Endothelial cell of umbilical vein (primary cell): Measurements from ENCODE around the gene CYP27A1.

Source experiments
- CTCF ChIP-seq, 2 donors: IDR thresholded peaks; 1 replicate in 1 of 2; 2 replicates in 1 of 2; pipeline ENCODE4 v1.5.1; 2011; ENCODE audit warnings: low read length in 2 of 2, mild to moderate bottlenecking in 2 of 2, moderate library complexity in 2 of 2, control low read depth in 1 of 2, inconsistent platforms in 1 of 2, low read depth in 1 of 2; ENCODE audit not compliant: insufficient read depth in 1 of 2; ENCODE audit errors: extremely low read depth in 1 of 2
- POLR2A ChIP-seq: IDR thresholded peaks from 2 replicates; pipeline ENCODE4 v1.6.1; 2012; ENCODE audit warnings: low read depth, mild to moderate bottlenecking, control low read depth, low read length

DNA sequence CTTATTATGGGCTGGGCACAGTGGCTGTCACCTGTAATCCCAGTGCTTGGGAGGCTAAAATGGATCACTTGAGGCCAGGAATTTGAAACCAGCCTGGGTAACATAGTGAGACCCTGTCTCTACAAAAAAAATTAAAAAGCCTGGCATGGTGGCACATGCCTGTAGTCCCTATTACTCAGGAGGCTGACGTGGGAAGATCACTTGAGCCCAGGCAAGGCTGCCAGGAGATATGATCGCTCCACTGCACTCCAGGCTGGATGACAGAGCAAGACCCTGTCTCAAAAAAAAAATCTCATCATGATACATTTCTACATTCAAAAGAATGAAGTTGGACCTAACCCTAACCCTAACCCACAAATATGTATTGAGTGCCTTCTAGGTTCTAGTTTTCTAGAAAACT lies 20.2 kb upstream of the CYP27A1 start:
- TF ChIP-seq CTCF (IDR thresholded peaks at IDR 0.05; ENCODE audit: extremely low read depth in 1 of 2, insufficient read depth in 1 of 2, low read depth in 1 of 2, low read length in 2 of 2) (no peak), POLR2A (no peak)
